ENCODE results near the gene GRIK4.

GRIK4 gene

DNA sequence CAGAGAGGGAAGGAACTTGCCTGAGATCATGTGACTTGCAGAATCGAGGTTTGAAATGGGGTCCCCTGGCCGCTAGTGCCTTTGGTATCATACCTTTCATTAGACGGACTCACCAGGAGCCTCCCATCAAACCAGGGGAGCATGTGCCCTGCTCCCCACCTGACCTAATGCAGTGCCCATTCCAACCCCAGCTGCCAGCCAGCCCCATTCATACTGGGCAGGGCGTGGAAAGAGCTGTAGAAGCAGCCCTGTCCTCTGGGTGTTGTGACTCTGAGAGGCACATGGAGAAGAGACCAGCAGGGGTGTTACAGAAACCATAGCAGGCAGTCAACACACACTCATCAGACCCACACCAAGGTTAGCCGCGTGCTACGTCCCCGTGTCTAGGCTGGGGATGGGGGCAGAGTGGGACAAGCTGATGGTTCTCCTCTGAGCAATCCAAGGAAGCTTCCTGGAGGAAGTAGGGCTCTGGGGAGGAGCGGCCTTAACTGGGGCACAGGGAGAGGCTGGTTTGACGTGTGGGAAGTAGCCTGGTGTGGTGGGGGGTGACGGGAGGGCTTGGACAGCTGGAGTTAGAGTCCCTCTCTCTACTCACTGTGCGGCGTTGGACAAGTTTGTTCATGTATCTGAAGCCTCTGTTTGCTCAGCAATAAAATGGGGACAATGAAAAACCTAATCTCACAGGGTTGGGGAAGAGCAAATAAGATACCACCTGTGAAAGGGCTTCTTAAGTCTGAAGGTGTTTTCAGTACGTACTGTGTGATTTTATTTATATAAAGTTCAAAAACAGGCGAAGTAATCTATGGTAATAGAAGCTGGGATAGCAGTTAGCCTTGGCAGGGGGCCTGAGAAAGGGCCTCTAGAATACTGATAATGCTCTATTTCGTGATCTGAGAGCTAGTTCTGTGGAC, 14.0 kb downstream of the GRIK4 start:
- DNase-seq: no peak

- DNase-seq: no peak
Measured at GRCh38 chr11:120526241-120526640, 14.7 kb downstream of the GRIK4 start.

- DNase-seq: no peak
Measured at GRCh38 chr11:120527111-120527761, 15.7 kb downstream of the GRIK4 start.

DNA sequence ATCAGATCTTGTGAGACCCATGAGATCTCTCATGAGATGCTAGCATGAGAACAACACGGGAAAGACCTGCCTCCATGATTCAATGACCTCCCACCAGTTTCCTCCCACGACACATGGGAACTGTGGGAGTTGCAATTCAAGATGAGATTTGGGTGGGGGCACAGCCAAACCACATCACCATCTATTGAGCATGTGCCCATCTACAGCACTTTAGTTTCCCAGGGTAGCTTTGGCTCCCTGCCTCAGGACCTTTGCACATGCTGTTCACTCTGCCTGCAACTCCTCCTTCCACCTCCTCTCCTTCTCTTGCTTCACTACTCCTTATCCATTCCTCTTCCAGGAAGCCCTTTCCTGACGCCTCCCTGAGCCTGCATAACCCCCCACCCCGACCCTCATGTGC, 17.2 kb downstream of the GRIK4 start:
- no peak for DNase-seq

DNA sequence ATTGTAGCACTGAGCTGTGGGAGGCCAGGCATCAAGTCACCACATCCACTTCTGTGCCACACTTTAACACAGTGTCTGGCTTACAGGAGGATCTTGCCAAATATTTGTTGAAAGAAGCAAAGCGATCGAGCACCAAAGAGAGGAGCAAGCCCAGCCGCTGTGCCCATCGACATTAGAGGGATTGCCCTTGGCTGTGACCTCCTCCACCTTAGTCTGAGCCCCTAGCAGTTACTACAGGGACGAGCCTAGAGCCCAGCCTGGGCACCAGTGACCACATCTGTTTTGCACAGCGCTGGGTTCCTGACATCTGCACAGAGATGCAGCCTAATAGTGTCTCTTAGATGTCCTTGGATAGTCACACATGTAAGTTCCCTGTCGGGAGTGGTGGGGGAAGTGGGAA, 17.7 kb downstream of the GRIK4 start:
- DNase-seq: no peak

DNA sequence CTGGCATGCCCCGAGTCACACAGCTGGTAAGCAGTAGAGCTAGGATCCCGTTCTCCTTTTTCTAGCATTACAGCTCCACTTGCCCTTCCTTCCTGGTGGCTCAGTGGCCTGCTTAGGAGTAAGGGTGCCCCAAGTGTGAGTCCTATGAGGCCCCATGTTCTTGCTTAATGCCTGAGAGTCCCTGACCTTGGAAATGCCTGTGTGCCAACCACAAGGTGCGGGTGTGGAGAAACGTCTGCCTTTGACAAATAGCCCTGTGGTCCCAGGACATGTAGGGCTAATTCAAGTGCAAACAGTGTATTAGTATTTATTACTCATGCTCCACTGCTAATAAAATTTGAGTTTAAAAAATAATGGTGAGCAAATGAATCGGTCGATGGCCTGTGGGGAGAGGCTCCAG, 18.4 kb downstream of the GRIK4 start:
- DNase-seq: no peak

- DNase-seq: no peak
Measured at GRCh38 chr11:120532082-120532831, 20.7 kb downstream of the GRIK4 start.

GRCh38 chr11:120532832-120533196, 21.3 kb downstream of the GRIK4 start:
- no peak for DNase-seq

- no peak for DNase-seq
Measured at GRCh38 chr11:120536091-120536796, 24.7 kb downstream of the GRIK4 start.

DNA sequence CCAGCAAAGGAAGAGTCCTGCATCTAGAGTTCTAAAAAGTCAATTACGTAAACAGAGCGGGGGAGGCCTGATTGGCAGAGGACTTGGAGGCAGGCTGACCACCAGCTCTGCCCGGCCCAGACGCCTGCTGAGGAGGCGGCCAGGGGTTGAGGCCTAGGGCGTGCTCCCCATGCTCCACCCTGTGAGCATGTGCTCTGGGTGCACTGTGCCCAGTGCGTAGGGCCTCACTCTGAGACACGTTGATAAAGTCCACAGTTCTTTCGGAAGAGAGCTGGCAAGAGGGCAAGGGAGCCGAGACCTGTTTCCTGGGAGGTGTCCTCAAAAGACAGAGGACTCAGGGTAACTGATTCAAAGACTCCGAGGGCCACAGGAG, 25.2 kb downstream of the GRIK4 start:
- DNase-seq: no peak

DNA sequence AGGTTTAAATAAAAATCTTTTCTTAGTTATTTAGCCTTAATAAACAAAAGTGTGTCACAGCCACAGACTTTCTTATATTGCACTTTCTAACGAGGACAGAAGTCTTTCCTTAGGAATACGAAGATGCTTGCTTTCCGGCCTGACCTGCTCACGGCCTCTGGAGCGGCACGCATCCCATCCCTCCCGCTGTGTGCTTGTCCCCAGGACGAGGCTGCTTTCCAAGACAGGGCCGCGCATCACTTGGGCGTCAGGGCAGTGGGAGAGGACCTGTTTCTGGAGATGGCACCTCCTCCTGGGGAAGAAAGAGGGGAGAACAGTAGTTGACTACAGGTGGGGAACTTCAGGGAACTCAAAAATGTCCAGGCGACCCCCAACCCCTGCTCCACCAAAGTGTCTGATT, 26.4 kb downstream of the GRIK4 start:
- DNase-seq: no peak

GRCh38 chr11:120538707-120539106, 27.2 kb downstream of the GRIK4 start:
- no peak for DNase-seq

GRCh38 chr11:120539667-120540369, 28.3 kb downstream of the GRIK4 start:
- no peak for DNase-seq

DNA sequence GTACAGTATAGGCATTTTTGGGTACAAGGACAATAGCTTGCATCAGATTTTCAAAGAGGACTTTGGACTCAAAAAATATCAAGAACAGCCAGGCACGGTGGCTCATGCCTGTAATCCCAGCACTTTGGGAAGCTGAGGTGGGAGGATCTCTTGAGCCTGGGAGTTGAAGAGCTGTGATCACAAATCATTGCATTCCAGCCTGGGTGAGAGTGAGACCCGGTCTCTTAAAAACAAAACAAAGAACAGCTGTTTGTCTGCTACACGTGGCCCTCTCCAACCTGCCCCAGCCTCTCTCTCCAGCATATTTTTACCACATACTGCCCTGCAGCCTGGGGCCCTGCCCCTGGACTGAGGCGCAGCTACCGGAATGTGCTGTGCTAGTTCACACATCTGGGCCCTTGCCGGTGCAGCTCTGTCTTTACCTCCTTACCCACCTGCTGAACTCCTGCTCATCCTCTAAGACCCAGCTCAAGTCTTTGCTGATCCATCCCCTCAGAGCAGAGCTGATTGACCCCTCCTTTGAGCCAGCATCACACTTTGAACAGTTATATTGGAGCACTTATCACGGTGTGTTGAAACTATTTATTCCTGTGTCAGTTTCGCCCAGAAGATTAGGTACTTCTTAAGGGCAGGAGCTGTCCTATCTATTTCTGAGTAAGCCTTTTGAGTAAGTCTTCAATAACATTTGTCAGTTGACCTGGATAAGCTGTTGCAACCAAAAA, 29.4 kb downstream of the GRIK4 start:
- DNase-seq: no peak

DNA sequence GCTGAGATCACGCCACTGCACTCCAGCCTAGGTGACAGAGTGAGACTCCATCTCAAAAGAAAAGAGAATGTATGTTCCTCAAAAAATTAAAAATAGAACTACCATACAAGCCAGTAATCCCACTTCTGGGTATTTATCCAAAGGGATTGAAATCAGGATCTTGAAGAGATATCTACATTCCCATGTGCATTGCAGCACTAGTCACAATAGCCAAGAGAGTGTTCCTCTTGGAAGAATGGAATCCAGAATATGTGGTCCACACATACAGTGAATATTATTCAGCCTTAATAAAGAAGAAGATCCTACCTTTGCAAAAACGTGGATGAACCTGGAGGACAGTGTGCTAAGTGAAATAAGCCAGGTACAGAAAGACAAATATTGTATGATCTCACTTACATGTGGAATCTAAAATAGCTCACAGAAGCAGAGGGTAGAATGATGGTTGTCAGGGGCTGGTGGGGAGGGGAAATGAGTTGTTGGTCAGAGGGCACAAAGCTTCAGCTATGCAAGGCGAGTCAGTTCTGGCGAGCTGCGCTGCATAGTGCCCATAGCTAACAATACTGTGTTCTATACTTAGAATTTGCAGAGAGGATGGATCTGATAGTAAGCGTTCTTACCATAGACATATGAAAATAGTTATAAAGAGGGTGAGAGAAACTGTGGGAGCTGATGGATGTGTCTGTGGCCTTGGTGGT, 32.1 kb downstream of the GRIK4 start:
- DNase-seq: no peak

DNA sequence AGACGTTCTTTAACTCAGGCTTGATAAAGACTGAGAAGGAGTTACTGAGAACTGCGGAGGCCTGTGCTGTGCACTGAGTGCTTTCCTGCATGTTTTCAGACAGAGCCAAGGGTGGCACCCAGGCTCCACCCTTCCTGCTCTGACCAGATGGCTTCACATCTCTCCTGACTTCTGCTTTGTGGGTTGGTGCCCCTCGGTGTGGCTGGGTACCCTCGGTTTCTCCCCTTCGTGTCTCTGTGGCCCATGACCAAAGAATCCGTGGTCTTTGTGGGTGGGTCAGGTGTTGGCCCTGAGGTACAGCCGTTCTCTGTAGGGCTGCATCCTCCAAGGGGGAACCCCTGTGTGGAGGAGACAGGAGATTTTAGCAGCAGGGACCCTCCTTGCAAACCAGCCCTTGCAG, 34.3 kb downstream of the GRIK4 start:
- DNase-seq: no peak

DNA sequence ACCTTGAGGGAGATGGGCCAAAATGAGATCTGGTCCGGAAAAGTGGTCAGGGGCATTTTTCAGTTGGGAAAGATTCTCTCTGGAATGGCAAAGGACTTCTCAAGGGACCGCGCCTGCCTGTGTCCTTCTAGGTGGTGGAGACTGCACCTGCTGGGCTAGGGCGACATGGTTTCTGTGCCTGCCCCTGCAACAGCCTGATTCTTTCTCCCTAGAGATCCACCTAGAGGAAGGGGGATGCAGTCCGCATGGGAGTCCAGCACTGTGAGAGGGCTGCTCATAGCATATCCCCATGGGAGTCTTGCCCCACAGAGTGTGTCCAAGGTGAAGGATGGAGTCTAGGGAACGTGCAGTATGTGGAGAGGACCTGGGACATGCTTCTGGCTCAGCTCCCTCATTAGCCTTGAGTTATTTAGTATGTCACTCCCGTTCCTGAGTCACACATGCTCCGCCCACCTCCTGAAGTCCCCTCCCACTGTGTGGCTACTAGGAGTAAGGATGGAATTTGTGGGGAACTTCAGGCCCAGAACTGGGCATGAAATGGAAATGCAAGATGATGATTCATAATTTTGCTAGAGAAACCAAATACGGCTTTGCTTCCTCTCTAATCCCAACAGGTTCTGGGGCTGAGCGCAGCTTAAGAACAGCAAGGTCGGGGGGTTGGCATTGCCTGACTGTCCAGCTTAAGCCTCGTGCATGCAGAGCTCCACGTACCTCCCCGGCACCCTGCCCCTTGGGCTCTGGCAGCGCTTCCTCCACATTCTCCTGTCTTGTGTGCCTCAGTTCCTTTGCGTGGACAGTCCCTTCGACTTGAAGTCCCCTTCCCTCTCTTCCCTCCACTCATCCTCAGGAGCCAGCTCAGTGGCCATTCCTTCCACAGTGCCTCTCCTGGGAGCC, 35.0 kb downstream of the GRIK4 start:
- DNase-seq: no peak

GRCh38 chr11:120547316-120547715, 35.8 kb downstream of the GRIK4 start:
- DNase-seq: no peak

DNA sequence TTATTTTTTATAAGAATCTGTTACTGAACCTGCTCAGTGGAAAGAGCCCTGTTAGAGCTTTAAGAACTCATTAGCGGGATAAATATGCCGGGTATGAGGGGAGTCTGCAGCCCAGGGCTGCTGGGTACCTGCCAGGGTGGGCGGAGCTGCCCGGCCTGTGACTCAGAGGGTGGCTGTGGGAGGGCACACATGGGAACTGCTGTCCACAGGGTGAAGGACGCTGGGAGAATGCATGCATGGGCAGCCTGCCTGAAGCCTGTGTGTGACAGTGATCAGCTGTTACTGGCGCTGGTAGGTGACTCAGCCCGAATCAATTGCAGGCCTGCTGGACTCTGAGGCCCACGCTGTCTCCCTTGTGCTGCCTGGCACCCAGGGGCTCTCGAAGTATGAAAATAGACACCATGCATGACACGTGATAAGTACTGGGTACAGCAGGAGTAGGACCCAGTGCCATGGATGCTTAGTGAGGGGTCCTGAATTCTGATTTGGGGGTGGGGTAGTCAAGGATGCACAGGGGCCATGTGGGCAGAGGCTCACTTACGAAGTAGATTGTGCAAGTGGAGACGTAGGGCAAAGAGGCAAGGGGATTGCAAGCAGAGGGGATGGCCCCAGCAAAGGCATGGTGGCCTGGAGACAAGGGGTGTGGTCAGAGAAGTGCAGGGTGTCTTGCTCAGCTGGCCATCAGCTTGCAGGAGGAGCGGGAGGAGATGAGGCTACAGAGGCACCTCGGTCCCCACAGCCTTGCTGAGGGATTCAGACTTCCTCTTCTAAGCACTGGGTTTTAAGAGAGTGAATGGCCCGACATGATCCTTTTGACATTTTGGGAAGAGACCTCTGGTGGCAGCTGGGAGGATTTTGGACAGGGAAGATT, 36.5 kb downstream of the GRIK4 start:
- no peak for DNase-seq
